ENCODE results near the gene AP4E1.

GRCh38 chr15:50953302-50953701 lies 44.8 kb downstream of the AP4E1 start:
- TF ChIP-seq, protein P1, sequence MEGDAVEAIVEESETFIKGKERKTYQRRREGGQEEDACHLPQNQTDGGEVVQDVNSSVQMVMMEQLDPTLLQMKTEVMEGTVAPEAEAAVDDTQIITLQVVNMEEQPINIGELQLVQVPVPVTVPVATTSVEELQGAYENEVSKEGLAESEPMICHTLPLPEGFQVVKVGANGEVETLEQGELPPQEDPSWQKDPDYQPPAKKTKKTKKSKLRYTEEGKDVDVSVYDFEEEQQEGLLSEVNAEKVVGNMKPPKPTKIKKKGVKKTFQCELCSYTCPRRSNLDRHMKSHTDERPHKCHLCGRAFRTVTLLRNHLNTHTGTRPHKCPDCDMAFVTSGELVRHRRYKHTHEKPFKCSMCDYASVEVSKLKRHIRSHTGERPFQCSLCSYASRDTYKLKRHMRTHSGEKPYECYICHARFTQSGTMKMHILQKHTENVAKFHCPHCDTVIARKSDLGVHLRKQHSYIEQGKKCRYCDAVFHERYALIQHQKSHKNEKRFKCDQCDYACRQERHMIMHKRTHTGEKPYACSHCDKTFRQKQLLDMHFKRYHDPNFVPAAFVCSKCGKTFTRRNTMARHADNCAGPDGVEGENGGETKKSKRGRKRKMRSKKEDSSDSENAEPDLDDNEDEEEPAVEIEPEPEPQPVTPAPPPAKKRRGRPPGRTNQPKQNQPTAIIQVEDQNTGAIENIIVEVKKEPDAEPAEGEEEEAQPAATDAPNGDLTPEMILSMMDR (IDR thresholded peaks at IDR 0.05; ENCODE audit: poor library complexity, severe bottlenecking): no peak
- TF ChIP-seq REST (IDR thresholded peaks at IDR 0.05; ENCODE audit: borderline replicate concordance): no peak
- TF ChIP-seq POLR2AphosphoS5 (IDR thresholded peaks at IDR 0.05): no peak
- TF ChIP-seq EZH2 (IDR thresholded peaks at IDR 0.05; ENCODE audit: borderline replicate concordance, insufficient read depth, low read length, poor library complexity, severe bottlenecking): no peak
- no peak for TF ChIP-seq EP300 (conservative IDR thresholded peaks at IDR 0.05; ENCODE audit: poor library complexity, severe bottlenecking)
